Left ventricle myocardium superior (tissue), 1 donor: ENCODE measurements around the gene DOCK10. TPM values are rescaled to one million over a fixed set of nuclear protein-coding genes. Genes with fewer than 3 reads are reported as not detected.

ENCODE experiments used
- ATAC-seq: fragments of 200-7000 bp; cut with Tn5 transposase; one replicate; pipeline ENCODE4 v1.9.1; 2020; ENCODE audit warnings: mild to moderate bottlenecking, moderate library complexity
- DNase-seq: peaks from one replicate; pipeline ENCODE4 v3.0.0-alpha.2; 2020
- intact Hi-C: fragments of 100-400 bp; cut with micrococcal nuclease; formaldehyde crosslinking; loops from one replicate; pipeline ENCODE4 v1.11.0; 2022
- total RNA-seq: library from RNA; stranded (reverse); fragmentation: NEBNext Ultra II Directional; extraction: Animal tissue kit (Norgen Biotek cat#: 25700); gene quantifications from one replicate; pipeline ENCODE4 v1.2.1, GENCODE V29; 2021
- donor health status: DM: no; HTN: yes; CAD: no; lungs with severe emphysema.

DOCK10 gene
- total RNA-seq, 1 donor from 2014 or later = 2.3 TPM

GRCh38 chr2:224865016-224865415 lies 177.3 kb downstream of the DOCK10 start:
- DNase-seq = no peak
- intact Hi-C loops = no loop called here
- no peak for ATAC-seq

- ATAC-seq (no peak), DNase-seq (no peak)
- intact Hi-C loops = no loop called here
Observed at GRCh38 chr2:224861266-224861665, 181.0 kb downstream of the DOCK10 start.

- intact Hi-C loops = no loop called here
- DNase-seq (no peak), ATAC-seq (no peak)
Observed at GRCh38 chr2:224860786-224861185, 181.5 kb downstream of the DOCK10 start.

GRCh38 chr2:224851811-224852210 lies 190.5 kb downstream of the DOCK10 start:
- ATAC-seq = no peak
- intact Hi-C loops = no loop called here
- DNase-seq = no peak

- intact Hi-C loops = no loop called here
- no peak for DNase-seq
- no peak for ATAC-seq
Observed at GRCh38 chr2:224850081-224850480, 192.2 kb downstream of the DOCK10 start.

- ATAC-seq (no peak), DNase-seq (no peak)
- intact Hi-C loops = no loop called here
Observed at GRCh38 chr2:224849264-224849663, 193.0 kb downstream of the DOCK10 start.

GRCh38 chr2:224847961-224848850 lies 194.1 kb downstream of the DOCK10 start:
- intact Hi-C loops = no loop called here
- ATAC-seq (peak; percentile 36), DNase-seq (no peak)

- DNase-seq (no peak), ATAC-seq (no peak)
- intact Hi-C loops = no loop called here
Observed at GRCh38 chr2:224847381-224847780, 194.9 kb downstream of the DOCK10 start.

GRCh38 chr2:224846686-224847085 lies 195.6 kb downstream of the DOCK10 start:
- DNase-seq (no peak), ATAC-seq (no peak)
- intact Hi-C loops = no loop called here

- ATAC-seq (no peak), DNase-seq (no peak)
- intact Hi-C loops = no loop called here
Observed at GRCh38 chr2:224846161-224846560, 196.1 kb downstream of the DOCK10 start.

- no peak for DNase-seq
- intact Hi-C loops = no loop called here
Observed at GRCh38 chr2:224843141-224843540, 199.1 kb downstream of the DOCK10 start.

GRCh38 chr2:224841910-224842309 lies 200.4 kb downstream of the DOCK10 start:
- intact Hi-C loops = no loop called here
- no peak for ATAC-seq

More at GRCh38 chr2:224843141-224843540, 199.1 kb downstream of the DOCK10 start:
- ATAC-seq = no peak

GRCh38 chr2:224838335-224838734 lies 203.9 kb downstream of the DOCK10 start:
- intact Hi-C loops = no loop called here
- ATAC-seq (no peak), DNase-seq (no peak)

More at GRCh38 chr2:224841910-224842309, 200.4 kb downstream of the DOCK10 start:
- no peak for DNase-seq

GRCh38 chr2:224837558-224837957 lies 204.7 kb downstream of the DOCK10 start:
- DNase-seq (no peak), ATAC-seq (peak; percentile 39)
- intact Hi-C loops = no loop called here

GRCh38 chr2:224837066-224837465 lies 205.2 kb downstream of the DOCK10 start:
- intact Hi-C loops = no loop called here
- no peak for ATAC-seq
- no peak for DNase-seq

- no peak for DNase-seq
- intact Hi-C loops = no loop called here
- no peak for ATAC-seq
Observed at GRCh38 chr2:224836263-224836662, 206.0 kb downstream of the DOCK10 start.

GRCh38 chr2:224835405-224835804 lies 206.9 kb downstream of the DOCK10 start:
- ATAC-seq (no peak), DNase-seq (no peak)
- intact Hi-C loops = no loop called here

- ATAC-seq (no peak), DNase-seq (no peak)
- intact Hi-C loops = no loop called here
Observed at GRCh38 chr2:224833986-224834385, 208.3 kb downstream of the DOCK10 start.

GRCh38 chr2:224832207-224832606 lies 210.1 kb downstream of the DOCK10 start:
- DNase-seq = no peak
- intact Hi-C loops = no loop called here
- ATAC-seq = no peak

GRCh38 chr2:224831530-224831929 lies 210.7 kb downstream of the DOCK10 start:
- intact Hi-C loops = no loop called here
- ATAC-seq = no peak

More at GRCh38 chr2:224831530-224831929, 210.7 kb downstream of the DOCK10 start:
- no peak for DNase-seq
